A549 treated with Mapracorat at 1 μM for 4 hours (cell line): ENCODE data around the gene SMYD2. TPM values are rescaled to one million over a fixed set of nuclear protein-coding genes. Genes with fewer than 3 reads are reported as not detected.

ENCODE experiments used
- total RNA-seq: library from RNA; stranded (reverse); fragments of 200-300 nt; extraction: Qiagen RNA extraction; gene quantifications from 5 replicates; pipeline ENCODE4 v1.2.3, GENCODE V29; 2022

Gene SMYD2
- total RNA-seq: 31.8 to 38.7 TPM (median 32.9 TPM) in 5 replicates

GRCh38 chr1:214281021-214281719 is at the start of gene SMYD2:
TSS of gene SMYD2 (plus strand) at chr1:214281159. CDS start at chr1:214281255, 96 bp downstream.

